HG03520 (cell line): Measurements from ENCODE around the gene LPCAT1.
"Not testable (repeated sequence)": the region's sequence is repeated elsewhere in the genome, so short reads cannot be mapped to it uniquely, and the experiment has no call there.

Experiments used
- ATAC-seq: cut with Tn5 transposase; IDR thresholded peaks from one replicate; pipeline ENCODE4 v1.9.1; 2021; ENCODE audit warnings: mild to moderate bottlenecking, moderate library complexity; ENCODE audit not compliant: unreplicated experiment

LPCAT1 gene

DNA sequence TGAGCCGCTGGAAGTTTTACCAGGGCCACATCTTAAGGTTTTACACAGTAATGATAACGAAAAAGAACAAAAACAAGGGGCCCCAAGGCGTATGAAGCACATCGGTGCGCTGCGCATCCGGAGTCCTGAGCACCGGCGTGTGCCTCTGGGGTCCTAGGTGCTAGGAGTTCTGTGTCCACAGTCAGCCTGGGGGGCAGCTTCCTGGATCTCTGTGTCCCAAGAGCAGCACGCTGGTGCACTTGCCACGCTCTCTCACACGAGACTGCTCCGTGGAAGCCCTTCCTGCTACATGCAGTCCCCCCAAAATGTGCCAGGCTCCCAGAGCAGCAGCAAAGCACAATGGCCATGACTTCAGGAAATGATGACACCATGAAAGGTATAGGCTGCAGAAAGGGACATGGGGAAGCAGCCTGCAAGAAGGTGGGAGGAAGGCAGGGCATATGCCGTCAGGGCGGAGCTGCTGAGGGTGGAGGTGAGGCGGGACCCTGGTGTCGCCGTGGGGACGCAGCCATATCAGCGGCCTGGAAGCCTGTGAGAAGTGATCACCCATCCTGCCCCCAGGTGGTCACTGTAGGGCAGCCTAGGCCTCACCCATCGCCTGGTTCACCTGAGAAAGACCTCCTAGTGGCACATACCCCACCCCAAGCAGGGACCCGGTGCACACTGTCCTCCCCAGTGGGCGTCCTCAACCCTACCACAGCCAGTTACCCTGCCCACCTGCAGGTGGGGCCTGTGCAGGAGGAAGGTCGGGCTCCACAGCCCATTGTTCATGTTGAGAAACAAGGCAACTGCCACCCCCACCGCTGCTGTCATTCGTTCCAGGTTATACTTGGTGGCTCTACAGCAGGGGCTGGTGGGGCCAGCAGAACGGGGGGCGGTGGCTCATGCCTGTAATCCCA, 54.9 kb downstream of the LPCAT1 start:
- ATAC-seq = no peak

DNA sequence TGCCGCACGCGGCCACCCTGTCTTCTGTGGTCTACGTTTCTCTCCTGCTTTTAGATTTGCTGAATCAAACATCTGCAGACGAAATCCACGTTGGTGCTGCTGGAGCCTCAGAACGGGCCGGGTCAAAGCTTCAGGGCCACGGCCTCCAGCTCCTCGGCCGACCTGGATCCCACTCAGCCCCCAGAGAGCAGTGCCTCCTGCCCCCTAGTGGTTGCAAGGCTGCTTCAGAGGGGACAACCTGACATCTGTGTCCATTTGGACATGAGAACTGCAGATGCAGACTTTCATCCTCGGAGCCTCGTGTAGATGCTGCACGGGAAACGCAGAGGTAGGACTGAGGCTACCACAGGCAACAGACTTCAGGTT, 55.5 kb downstream of the LPCAT1 start:
- ATAC-seq = no peak

DNA sequence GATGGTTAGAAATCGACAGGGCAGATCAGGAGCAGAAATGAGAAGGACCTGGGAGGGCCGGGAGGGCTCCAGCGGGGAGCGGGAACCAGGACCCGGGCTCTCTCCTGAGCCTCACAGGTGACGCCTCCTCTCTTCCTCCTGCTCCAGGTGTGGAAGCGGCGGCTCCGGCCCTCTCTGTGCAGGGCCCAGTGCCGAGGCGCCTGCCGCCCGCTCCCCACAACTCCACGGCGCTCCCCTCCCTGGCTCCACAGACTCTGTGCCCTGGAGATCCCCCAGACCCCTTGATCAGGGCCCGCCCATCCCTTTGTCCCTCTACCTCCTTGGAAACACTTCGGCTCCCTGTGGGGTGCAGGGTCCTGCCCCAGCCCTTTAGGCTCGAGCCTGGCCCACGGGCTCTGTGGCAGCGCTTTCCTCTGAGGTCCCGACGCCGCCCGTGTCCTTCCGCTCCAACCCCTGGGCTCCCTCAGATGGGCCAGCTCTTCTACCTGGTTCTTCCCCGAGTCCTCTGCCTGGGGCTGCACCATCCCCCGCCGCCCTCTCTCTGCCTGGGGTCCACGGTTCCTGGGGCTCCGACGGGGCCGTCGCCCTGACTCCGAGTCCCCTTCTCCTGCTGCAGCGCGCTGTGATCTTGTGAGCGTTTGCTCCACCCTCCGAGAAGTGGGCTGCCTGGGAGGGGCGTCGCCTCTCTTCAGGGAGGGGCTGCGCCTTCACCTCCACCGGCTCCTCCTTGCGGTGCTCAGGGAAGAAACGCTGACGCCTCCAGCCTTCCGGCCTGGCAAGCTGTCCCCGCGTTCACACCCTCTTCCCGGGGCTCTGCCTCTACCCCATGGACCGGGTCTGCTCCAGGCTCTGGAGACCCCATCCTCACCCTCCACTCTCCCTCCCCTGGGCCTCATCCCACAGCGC, 56.2 kb downstream of the LPCAT1 start:
- no peak for ATAC-seq

DNA sequence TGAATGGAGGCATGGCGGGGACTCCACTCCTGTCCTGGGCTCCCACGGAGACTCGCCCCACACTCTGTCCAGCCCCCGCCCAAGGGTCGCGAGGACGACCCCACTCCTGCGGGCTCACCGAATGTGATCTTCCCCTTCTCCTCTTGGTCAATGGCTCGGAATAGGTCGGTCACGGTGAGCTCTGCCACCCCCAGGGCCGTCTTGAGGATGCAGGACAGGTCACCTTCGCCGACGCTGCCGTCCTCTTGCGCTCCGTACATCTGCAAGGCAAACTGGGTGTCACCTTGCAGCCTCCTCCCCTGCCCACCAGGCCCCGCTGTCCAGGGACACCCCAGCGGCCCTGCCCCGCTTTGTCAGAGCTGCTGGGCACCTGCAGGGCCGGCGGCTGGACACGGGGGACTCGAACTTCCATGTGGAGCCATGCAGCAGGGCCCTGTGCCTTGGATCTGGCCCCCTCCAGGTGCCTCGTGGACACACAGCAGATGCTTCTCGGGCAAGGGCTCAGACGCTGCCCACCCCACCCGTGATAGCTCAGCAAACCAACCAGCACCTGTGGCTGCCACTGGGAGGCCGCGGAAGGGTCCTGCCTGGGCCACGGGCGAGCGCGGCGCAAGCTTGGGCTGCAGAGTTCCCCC, 57.0 kb downstream of the LPCAT1 start:
- ATAC-seq = no peak

DNA sequence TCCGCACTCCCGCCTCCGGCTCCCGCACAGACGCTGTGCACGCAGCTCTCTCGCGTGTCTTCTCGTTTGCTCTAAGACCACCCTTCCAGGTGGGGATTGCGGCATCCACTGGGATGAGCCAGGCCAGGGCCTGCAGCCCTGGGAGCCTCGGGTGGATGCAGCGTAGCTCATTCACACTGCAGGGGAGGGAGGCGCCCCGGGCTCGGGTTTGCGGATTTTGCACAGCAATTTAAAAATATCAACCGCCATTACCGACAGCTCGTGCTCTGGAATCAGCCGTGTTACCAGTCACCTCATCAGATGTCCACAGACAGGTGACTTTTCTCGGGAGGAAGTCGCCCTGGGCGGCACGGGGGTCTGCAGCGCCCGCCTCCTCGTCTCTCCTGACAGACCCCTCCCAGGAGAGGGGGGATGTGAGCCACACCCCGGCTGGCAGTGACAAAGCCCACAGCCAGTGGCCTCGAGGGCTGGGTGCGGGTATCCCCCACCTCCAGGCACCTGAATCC, 57.7 kb downstream of the LPCAT1 start:
- ATAC-seq = no peak

DNA sequence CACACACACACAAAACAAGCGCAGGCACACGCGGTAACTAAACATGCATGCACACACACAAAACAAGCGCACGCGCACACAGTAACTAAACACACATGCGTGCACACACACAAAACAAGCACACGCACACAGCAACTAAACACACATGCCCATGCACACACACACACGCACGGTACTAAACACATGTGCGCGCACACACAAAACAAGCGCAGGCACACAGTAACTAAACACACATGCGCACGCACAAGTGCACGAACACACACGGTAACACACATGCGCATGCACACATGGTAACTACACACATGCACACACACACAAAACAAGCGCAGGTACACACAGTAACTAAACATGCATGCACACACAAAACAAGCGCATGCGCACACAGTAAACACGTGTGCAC, 58.6 kb downstream of the LPCAT1 start:
- ATAC-seq = no peak

DNA sequence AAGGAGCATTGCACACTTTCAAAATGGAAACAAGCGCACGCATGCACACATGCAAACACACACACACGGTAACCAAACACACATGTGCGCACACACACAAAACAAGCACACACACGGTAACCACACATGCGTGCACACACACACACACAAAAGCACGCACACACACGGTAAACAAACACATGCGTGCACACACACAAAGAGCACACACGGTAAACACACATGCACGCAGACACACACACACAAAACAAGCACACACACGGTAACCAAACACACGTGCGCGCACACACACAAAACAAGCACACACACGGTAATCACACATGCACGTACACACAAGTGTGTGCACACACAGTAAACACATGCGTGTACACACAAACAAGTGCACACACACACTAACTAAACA, 59.2 kb downstream of the LPCAT1 start:
- ATAC-seq = no peak

DNA sequence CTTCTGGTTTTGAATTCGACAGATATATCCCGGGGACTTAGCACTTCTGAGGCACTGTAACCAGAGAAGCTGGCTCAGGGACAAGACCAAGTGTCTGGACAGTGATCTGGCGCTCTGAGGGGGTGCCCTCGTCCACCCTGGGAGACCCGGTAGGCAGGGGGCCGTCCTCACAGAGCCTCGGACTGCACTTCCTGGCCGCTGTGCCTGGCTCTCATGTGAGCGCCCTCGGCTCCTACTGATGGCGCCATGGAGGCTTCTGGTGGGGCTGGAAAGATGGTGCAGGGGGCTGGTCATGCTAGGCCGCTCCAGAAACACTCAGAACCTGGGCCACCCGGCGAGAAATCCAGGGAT, 59.7 kb downstream of the LPCAT1 start:
- ATAC-seq = no peak

DNA sequence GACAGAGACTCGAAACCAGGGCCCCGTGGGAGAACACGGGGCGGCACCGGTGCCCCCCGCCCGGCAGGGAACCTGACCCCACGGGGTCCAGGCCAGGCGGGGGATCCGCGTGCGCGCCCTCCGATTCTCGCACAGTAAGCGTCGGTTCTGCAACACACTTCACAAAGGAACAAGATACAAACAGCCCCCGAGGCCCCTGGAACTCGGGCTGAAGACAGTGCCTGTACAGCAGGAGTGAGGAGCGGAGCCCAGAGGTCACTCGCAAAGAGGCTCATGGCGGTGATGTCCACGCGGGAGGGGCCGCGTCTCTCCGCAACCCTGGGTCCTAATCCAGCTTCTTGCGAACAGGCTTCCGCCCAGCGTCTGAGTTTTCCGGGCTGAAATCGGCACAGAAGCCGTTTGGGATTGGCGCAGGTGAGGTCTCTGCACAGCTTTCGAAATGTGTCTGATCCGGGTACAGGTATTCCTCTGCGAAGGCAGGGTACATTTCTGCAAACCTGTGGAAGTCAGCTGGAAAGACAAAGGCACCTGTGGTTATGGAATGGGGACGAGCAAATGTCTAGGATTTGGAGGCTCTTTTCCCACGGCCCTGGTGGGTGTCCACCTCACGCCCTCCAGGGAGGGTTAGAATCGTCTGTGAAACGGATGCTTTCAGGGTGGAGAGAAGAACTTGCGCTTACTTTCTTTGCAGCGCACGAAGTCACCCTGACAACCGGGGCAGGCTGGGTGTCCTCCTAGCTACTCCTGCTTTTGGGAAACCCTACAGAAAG, 60.2 kb downstream of the LPCAT1 start:
- ATAC-seq = no peak

DNA sequence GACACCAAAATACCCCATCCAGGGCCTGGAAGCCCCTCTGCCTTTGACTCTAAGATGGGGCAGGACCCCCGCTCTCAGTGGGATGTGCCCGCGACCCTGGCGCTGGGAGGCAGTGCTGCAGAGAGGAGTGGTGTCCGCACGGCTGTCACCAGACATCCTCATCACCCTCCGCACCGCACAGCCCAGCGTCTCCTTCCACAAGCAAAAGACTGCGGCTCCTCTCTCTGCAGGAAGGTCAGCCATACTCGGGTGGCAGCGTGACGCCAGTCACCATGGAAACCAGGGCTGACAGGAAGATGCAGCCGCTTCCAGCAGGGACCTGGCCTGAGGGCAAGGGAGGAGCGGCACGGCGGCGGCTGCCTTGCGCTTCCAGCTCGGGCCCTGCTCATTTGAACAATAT, 61.4 kb downstream of the LPCAT1 start:
- ATAC-seq = no peak

DNA sequence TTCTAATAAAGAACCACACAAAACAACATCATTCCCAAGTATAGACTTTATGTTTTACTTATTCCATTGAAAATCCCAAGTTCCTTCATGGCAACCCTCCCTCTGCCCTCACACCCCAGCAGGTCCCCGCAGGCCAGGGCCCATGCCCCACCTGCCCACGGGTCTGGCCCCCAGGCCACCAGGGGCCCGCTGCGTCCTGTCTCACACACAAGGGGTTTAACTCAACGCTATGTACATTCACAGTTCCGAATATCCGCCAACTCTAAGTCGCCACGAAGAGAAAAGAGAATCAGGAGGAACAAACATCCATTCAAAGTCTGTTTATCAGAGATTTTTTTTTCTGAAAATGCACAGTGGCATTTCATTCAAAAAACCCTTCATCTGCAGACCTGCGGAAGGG, 62.4 kb downstream of the LPCAT1 start:
- no peak for ATAC-seq

DNA sequence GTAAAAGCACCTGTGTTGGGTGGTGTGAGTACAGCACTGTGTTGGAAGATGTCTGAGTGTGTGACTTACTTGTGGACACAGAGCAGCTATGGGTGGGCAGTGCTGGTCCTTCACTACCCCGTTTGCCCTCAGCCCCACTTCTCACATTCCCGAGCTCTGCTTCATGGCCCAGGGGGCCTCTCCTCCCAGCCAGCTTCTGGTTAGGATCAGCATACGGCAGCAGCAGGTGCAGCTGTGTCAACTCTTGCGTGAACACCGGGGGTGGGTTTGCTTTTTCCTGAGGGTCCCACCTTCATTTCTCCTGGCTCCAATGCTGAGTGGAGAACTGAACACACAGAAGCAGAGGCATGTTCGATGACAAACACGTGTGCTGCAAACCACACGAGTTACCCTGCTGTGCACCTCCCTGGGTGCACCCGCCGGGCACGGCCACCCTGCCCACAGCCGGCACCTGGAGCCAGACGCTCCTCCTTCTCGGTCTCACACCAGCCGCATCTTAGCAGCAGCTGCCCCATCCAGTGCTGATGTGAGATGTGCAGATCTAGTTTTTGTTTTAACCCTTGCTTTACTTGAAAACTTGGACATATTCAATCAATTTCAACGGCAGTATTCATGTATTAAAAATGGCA, 63.6 kb downstream of the LPCAT1 start:
- no peak for ATAC-seq

DNA sequence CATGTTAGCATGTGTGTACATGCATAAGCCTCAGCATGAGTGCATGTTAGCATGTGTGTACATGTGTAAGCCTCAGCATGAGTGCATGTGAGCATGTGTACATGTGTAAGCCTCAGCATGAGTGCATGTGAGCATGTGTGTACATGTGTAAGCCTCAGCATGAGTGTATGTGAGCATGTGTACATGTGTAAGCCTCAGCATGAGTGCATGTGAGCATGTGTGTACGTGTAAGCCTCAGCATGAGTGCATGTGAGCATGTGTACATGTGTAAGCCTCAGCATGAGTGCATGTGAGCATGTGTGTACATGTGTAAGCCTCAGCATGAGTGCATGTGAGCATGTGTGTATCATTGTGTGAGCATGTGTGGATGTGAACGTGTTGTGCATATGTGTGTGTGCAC, 64.3 kb downstream of the LPCAT1 start:
- not testable (repeated sequence) for ATAC-seq

DNA sequence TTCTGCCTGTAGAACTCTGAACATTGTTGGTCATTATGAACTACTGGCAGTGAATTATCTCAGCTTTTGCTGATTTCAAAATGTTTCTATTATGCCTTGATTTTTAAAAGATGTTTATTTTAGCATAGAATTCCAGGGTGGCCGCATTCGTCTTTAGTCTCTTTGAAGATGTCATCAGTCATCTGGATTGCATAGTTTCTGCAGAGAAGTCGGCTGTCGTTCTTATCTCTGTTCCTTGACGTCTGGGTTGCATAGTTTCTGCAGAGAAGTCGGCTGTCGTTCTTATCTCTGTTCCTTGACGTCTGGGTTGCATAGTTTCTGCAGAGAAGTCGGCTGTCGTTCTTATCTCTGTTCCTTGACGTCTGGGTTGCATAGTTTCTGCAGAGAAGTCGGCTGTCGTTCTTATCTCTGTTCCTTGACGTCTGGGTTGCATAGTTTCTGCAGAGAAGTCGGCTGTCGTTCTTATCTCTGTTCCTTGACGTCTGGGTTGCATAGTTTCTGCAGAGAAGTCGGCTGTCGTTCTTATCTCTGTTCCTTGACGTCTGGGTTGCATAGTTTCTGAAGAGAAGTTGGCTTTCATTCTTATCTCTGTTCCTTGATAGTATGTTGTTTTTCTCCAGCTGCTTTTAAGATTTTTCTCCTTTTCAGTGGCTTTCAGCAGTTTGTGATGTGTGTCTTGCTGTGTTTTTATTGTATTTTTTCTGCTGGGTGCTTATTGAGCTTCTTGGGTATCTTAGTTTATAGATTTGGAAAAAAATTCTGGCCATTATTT, 67.5 kb downstream of the LPCAT1 start:
- ATAC-seq = not testable (repeated sequence)

DNA sequence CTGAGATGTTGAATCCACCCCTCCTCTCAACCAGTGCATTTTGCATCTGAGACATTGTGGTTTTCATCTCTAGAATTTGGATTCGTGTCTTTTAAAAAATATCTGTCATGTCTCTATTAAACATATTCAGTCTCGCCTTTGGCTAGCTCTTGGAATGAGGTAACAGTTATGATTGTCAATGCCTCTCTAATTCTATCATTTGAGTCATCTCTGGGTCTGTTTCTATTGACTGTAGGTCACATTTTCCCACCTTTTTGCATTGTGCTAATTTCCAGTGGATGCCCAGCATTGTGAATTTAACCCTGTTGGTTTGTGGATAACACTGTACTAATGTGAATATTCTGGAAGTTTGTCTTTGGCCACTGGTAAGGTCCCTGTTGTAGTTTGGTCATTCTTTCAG, 70.1 kb downstream of the LPCAT1 start:
- ATAC-seq = no peak

DNA sequence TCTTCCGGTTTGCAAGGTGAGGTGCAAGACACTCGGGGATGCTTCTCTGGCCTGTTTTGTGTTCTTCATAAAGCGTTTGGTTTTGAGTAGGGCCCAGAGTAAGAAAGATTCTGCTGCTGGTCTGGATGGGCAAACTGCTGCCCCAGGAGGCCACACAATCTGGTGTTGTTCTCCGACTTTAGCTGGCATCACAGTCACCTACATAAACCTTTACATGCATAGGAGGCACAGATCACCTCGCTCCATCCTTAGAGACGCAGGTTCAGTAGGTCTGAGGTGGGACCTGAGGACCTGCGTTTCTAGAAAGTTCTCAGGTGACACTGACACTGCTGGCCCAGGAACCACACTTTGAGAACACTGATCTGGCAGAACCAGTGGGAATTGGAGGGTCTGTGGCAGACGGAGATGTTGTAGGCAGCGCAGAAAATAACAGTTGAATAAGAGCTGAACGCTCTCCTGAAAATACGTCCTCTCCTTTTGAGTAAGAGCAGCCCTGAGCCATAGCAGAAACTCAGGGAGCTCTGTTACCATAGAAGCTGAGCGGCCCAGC, 74.6 kb downstream of the LPCAT1 start:
- ATAC-seq = no peak

DNA sequence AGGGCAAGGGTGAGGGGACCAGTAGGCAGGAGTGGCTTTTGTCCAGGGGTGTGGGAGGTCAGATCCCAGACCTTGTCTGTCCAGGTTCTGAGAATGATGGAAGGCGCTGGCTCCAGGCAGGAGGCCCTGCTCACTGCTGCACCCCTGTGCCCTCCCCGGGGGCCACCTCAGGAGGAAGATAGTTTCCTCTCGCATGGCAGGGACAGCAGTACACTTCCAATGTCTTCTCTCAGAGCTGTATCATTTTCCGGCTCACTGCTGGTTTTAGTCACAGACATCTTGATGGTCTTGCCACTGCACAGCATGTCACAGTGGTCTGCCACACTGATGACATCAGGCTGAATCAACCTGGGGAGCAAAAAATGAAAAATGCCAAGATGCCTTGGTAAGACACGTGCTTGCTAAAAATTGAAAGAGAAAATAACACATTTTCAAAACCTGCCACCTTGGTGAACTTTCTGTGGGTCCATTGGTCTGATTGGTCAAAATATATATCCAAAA, 75.2 kb downstream of the LPCAT1 start:
- ATAC-seq = no peak

DNA sequence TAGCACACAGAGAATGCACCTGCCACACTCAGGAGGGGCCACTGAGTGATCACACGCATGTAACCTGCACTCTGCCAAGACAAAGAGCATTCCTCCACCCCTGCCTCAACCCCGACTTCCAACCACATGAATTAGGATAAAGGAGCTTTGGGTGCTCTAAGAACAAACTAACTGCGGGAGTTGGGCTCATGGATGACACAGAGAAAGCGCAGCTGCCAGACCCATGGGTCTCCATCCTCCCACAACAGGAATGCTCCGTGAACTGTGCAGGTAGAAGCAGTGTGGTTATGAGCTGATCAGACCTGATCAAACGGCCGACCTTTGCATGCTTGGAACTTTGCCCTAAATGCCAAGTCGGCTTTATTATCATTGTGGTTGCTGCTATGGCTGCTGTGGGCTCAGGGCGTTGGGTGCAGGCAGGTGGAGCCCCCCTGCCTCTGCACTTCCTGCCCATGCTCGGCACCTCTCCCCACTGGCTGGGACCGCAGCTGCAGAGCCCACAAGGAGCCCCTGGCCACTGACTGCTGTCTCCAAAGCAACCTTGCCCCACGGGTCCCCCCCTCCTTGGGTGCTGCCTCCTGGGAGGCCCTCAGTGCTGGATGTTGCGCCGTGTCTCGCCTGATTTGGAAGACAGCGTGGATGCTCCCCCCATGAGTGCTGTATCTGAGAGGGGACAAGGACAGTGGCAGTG, 75.9 kb downstream of the LPCAT1 start:
- ATAC-seq = no peak
